B cell (primary cell): ENCODE results near the gene MYO18A. TPM values are rescaled to one million over a fixed set of nuclear protein-coding genes. Genes with fewer than 3 reads are reported as not detected.

Experiments used
- ATAC-seq: fragments of 200-7000 bp; cut with Tn5 transposase; one replicate; pipeline ENCODE4 v1.10.0; 2021; ENCODE audit warnings: low read depth, mild to moderate bottlenecking, moderate number of reproducible peaks, moderate library complexity
- CTCF ChIA-PET: fragments of 350-600 bp; sonication (Branson Sonifier 250); formaldehyde crosslinking; loops from one replicate; lab custom pipeline; 2021; ENCODE audit warnings: antibody characterized with exemption, inconsistent platforms; lab: Charles Lee
- POLR2A ChIA-PET: fragments of 350-600 bp; sonication (Branson Sonifier 250); formaldehyde crosslinking; loops from one replicate; lab custom pipeline; 2021; ENCODE audit warnings: antibody characterized with exemption; lab: Charles Lee
- DNase-seq: peaks from one replicate; pipeline ENCODE4 v3.0.0; 2013
- H2AFZ ChIP-seq: 2 replicates; pipeline ENCODE4 v1.6.1; 2012; ENCODE audit warnings: mild to moderate bottlenecking, low read depth, low read length; ENCODE audit not compliant: insufficient read depth, poor library complexity, severe bottlenecking
- H3K27ac ChIP-seq, 2 donors: 1 replicate in 1 of 2; 2 replicates in 1 of 2; pipeline ENCODE4 v1.5.1; 2012 to 2013; ENCODE audit warnings: low read length in 2 of 2, mild to moderate bottlenecking in 2 of 2, moderate library complexity in 1 of 2
- H3K27me3 ChIP-seq, 4 experiments: fragments of 200-600 bp in 1 of 4; sonication (generic) in 1 of 4; replicated peaks in 1 of 4; 1 replicate in 2 of 4; 2 replicates in 2 of 4; pipeline versions ENCODE4 v1.6.1 to v1.7.0; 2013 to 2016; ENCODE audit warnings: low read length in 3 of 4, mild to moderate bottlenecking in 2 of 4, mixed read lengths in 1 of 4, moderate library complexity in 1 of 4; ENCODE audit not compliant: insufficient read depth in 4 of 4, control insufficient read depth in 3 of 4; ENCODE audit errors: control extremely low read depth in 1 of 4
- H3K36me3 ChIP-seq, 2 experiments: replicated peaks in 1 of 2; 1 replicate in 1 of 2; 2 replicates in 1 of 2; pipeline versions ENCODE4 v1.6.1 to v1.7.1; 2013; ENCODE audit warnings: low read length in 1 of 2; ENCODE audit not compliant: insufficient read depth in 2 of 2, control insufficient read depth in 1 of 2; ENCODE audit errors: control extremely low read depth in 1 of 2, extremely low read depth in 1 of 2
- H3K4me1 ChIP-seq, 2 donors: fragments of 200-600 bp in 1 of 2; sonication (generic) in 1 of 2; 1 replicate in 1 of 2; 2 replicates in 1 of 2; pipeline versions ENCODE4 v1.5.1 to v1.6.1; 2013 to 2017; ENCODE audit warnings: low read length in 2 of 2; ENCODE audit not compliant: control insufficient read depth in 2 of 2, insufficient read depth in 2 of 2
- H3K4me2 ChIP-seq: replicated peaks from 2 replicates; pipeline ENCODE3; 2012; ENCODE audit warnings: mild to moderate bottlenecking, low read depth, low read length; ENCODE audit not compliant: poor library complexity, severe bottlenecking
- H3K4me3 ChIP-seq, 5 experiments: fragments of 200-600 bp in 1 of 5; sonication (generic) in 1 of 5; 1 replicate in 3 of 5; 2 replicates in 2 of 5; pipeline versions ENCODE4 v1.5.1 to v1.7.0; 2011 to 2016; ENCODE audit warnings: low read length in 4 of 5, mild to moderate bottlenecking in 4 of 5, low read depth in 2 of 5, control low read depth in 1 of 5, moderate library complexity in 1 of 5; ENCODE audit not compliant: insufficient read depth in 1 of 5; ENCODE audit errors: control extremely low read depth in 1 of 5, extremely low read depth in 1 of 5
- H3K79me2 ChIP-seq: fragments of 200-600 bp; sonication (generic); one replicate; pipeline ENCODE4 v1.6.0; 2016; ENCODE audit warnings: low read length; ENCODE audit not compliant: control insufficient read depth, insufficient read depth
- H3K9ac ChIP-seq: fragments of 200-600 bp; sonication (generic); 2 replicates; pipeline ENCODE4 v1.6.1; 2017; ENCODE audit warnings: mild to moderate bottlenecking, low read length, moderate library complexity
- H3K9me3 ChIP-seq, 3 donors: one replicate each; pipeline versions ENCODE4 v1.6.1 to v1.7.1; 2013; ENCODE audit warnings: low read length in 2 of 3; ENCODE audit not compliant: control insufficient read depth in 2 of 3, insufficient read depth in 1 of 3; ENCODE audit errors: control extremely low read depth in 1 of 3
- H4K20me1 ChIP-seq: 2 replicates; pipeline ENCODE4 v1.6.0; 2012; ENCODE audit warnings: mild to moderate bottlenecking, low read length; ENCODE audit not compliant: insufficient read depth, control insufficient read depth, poor library complexity, severe bottlenecking
- H3K27ac Mint-ChIP-seq: one replicate; pipeline ENCODE4 v1.8.0; 2021; ENCODE audit warnings: mixed read lengths
- H3K27me3 Mint-ChIP-seq: one replicate; pipeline ENCODE4 v1.8.0; 2021; ENCODE audit warnings: mixed read lengths
- H3K4me1 Mint-ChIP-seq: one replicate; pipeline ENCODE4 v1.8.0; 2021; ENCODE audit warnings: mixed read lengths
- H3K4me3 Mint-ChIP-seq: one replicate; pipeline ENCODE4 v1.8.0; 2021; ENCODE audit warnings: mixed read lengths
- H3K9me3 Mint-ChIP-seq: one replicate; pipeline ENCODE4 v1.8.0; 2022; ENCODE audit warnings: mixed read lengths; ENCODE audit not compliant: insufficient read depth
- EZH2 ChIP-seq: IDR thresholded peaks from 2 replicates; pipeline ENCODE4 v1.6.1; 2012; ENCODE audit warnings: borderline replicate concordance, low read depth, mild to moderate bottlenecking, moderate library complexity, low read length; ENCODE audit not compliant: insufficient read depth, poor library complexity, severe bottlenecking
- WGBS: methylation state at CpG from one replicate; pipeline ENCODE4 v1.1.5; 2013; ENCODE audit warnings: missing lambda C conversion rate; ENCODE audit not compliant: insufficient coverage; 5-methylcytosine and 5-hydroxymethylcytosine counted together
- intact Hi-C: fragments of 100-400 bp; cut with micrococcal nuclease; formaldehyde crosslinking; loops from one replicate; pipeline ENCODE4 v1.10.0; 2022
- polyA plus RNA-seq: library from polyadenylated mRNA; depleted of rRNA; stranded (reverse); fragments of >200 nt; gene quantifications from 2 replicates; pipeline ENCODE4 v1.2.3, GENCODE V29; 2012
- total RNA-seq, 2 donors: library from RNA; stranded (reverse); fragments of 120-200 nt in 1 of 2; gene quantifications; 1 replicate in 1 of 2; 2 replicates in 1 of 2; pipeline versions ENCODE4 v1.2.3 to v1.2.4, GENCODE V29; 2013 to 2022
- TF ChIP-seq, protein P1 (sequence below): fragments of 200-600 bp; IDR thresholded peaks from one replicate; pipeline ENCODE4 v1.8.0; 2022; ENCODE audit warnings: antibody characterized with exemption, mild to moderate bottlenecking

MYO18A gene
- total and polyA plus RNA-seq, 2 donors (not counting 1 experiment from before 2014, with no cell fraction given) = 72.2 to 155 TPM

DNA sequence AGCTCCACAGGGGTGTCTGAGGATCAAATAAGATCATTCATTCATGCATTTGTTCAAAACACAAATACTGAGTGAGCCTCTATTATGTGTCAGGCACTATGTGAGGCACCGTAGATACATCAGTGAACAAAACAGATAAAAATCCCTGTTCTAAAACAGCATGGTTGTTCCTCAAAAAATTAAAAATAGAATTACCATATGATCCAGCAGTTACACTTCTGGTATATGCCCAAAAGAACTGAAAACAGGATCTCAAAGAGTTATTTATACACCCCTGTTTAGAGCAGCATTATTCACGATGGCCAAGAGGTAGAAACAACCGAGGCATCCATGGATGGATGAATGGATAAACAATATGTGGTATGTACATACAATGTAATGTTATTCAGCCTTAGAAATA is 121.8 kb downstream of the MYO18A start:
- no peak overlapping the region for H3K4me2 ChIP-seq
- ATAC-seq (no peak), DNase-seq (no peak)
- Mint-ChIP-seq H3K27ac (no peak overlapping the region), H3K4me1 (no peaks in the 10 kb centered on the region), H3K27me3 (no peaks in the 10 kb centered on the region), H3K9me3 (no peaks in the 10 kb centered on the region), H3K4me3 (no peak overlapping the region)
- no peaks in the 10 kb centered on the region for H4K20me1 ChIP-seq
- H3K27ac ChIP-seq = no peak overlapping the region
- 100% methylated on average over 1 of the region's 3 CpGs for WGBS
- H3K9me3 ChIP-seq = no peaks in the 10 kb centered on the region
- H3K4me1 ChIP-seq = no peaks in the 10 kb centered on the region
- H3K27me3 ChIP-seq = no peaks in the 10 kb centered on the region
- TF ChIP-seq EZH2 = no peak
- TF ChIP-seq, protein P1, sequence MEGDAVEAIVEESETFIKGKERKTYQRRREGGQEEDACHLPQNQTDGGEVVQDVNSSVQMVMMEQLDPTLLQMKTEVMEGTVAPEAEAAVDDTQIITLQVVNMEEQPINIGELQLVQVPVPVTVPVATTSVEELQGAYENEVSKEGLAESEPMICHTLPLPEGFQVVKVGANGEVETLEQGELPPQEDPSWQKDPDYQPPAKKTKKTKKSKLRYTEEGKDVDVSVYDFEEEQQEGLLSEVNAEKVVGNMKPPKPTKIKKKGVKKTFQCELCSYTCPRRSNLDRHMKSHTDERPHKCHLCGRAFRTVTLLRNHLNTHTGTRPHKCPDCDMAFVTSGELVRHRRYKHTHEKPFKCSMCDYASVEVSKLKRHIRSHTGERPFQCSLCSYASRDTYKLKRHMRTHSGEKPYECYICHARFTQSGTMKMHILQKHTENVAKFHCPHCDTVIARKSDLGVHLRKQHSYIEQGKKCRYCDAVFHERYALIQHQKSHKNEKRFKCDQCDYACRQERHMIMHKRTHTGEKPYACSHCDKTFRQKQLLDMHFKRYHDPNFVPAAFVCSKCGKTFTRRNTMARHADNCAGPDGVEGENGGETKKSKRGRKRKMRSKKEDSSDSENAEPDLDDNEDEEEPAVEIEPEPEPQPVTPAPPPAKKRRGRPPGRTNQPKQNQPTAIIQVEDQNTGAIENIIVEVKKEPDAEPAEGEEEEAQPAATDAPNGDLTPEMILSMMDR = no peak
- ChIA-PET CTCF (interaction anchor here (1.1 kb wide), 1 partner anchor 1077 kb away, joined by 3 read pairs; no protein-coding TSS in a partner anchor), POLR2A (no interaction called here)
- H2AFZ ChIP-seq = no peak overlapping the region
- H3K36me3 ChIP-seq = no peaks in the 10 kb centered on the region
- H3K4me3 ChIP-seq = no peak overlapping the region
- no peak overlapping the region for H3K9ac ChIP-seq
- intact Hi-C loops = no loop called here
- H3K79me2 ChIP-seq = no peaks in the 10 kb centered on the region

DNA sequence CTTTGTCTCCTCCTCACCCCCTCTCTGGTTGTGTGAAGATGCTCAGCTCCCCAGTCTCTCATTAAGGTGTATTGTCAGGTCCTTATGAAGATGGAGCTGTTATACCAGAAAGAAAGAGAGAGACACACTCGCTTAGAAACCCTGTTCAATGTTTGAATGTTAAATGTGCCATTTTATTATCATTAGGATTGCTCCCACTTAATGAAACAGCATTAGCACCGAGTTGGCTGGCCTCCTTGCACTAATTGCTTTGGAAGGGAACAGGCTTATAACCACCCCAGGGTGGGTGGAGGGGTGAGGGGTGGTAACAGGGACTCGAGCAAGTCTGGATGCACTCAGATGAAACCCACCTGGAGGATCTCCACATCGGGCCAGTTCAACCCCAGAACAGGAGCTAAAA is 122.8 kb downstream of the MYO18A start:
- Histone ChIP-seq H3K36me3 (no peaks in the 10 kb centered on the region), H3K9ac (no peak overlapping the region), H3K27ac (no peak overlapping the region), H4K20me1 (no peaks in the 10 kb centered on the region), H3K27me3 (no peaks in the 10 kb centered on the region), H3K9me3 (no peaks in the 10 kb centered on the region), H3K4me2 (no peak overlapping the region), H2AFZ (no peak overlapping the region), H3K79me2 (no peaks in the 10 kb centered on the region), H3K4me3 (no peak overlapping the region), H3K4me1 (no peaks in the 10 kb centered on the region)
- no peak overlapping the region for H3K4me3 Mint-ChIP-seq
- POLR2A ChIA-PET = no interaction called here
- no peaks in the 10 kb centered on the region for H3K4me1 Mint-ChIP-seq
- WGBS = 71% methylated on average over 1 of the region's 4 CpGs
- TF ChIP-seq, protein P1 = no peak
- TF ChIP-seq EZH2 = no peak
- intact Hi-C loops = no loop called here
- CTCF ChIA-PET = no interaction called here
- H3K9me3 Mint-ChIP-seq = no peaks in the 10 kb centered on the region
- DNase-seq (no peak), ATAC-seq (no peak)
- no peaks in the 10 kb centered on the region for H3K27me3 Mint-ChIP-seq
- H3K27ac Mint-ChIP-seq = no peak overlapping the region
